WTC11 (cell line): ENCODE measurements around the gene CHD9. TPM values are rescaled to one million over a fixed set of nuclear protein-coding genes. Genes with fewer than 3 reads are reported as not detected.

Experiments used
- ATAC-seq: fragments of 200-7000 bp; cut with Tn5 transposase; 2 replicates; pipeline ENCODE4 v1.10.0; 2021; ENCODE audit warnings: mild to moderate bottlenecking, moderate library complexity
- CTCF ChIA-PET: fragments of 300-600 bp; sonication (Branson Sonifier 250); formaldehyde crosslinking; loops from one replicate; lab custom pipeline; 2021; ENCODE audit warnings: antibody characterized with exemption; lab: Charles Lee
- POLR2A ChIA-PET: fragments of 350-600 bp; sonication (Branson Sonifier 250); formaldehyde crosslinking; loops from one replicate; lab custom pipeline; 2021; ENCODE audit warnings: antibody characterized with exemption; lab: Charles Lee
- DNase-seq: peaks from one replicate; pipeline ENCODE4 v3.0.0; 2021; ENCODE audit warnings: low spot score
- H3K27ac Mint-ChIP-seq: 2 replicates; pipeline ENCODE4 v1.8.0; 2021; ENCODE audit warnings: mixed read lengths
- H3K27me3 Mint-ChIP-seq: 2 replicates; pipeline ENCODE4 v1.8.0; 2021; ENCODE audit warnings: low read depth, mild to moderate bottlenecking, moderate library complexity, mixed read lengths
- H3K36me3 Mint-ChIP-seq: 2 replicates; pipeline ENCODE4 v1.8.0; 2021; ENCODE audit warnings: mixed read lengths
- H3K4me1 Mint-ChIP-seq: 2 replicates; pipeline ENCODE4 v1.8.0; 2022; ENCODE audit warnings: mixed read lengths
- H3K4me3 Mint-ChIP-seq: 2 replicates; pipeline ENCODE4 v1.8.0; 2021; ENCODE audit warnings: mild to moderate bottlenecking, moderate library complexity, mixed read lengths
- H3K9me3 Mint-ChIP-seq: 2 replicates; pipeline ENCODE4 v1.8.0; 2021; ENCODE audit warnings: mixed read lengths
- ETV6 ChIP-seq: sonication (generic); formaldehyde crosslinking; IDR thresholded peaks from 2 replicates; pipeline ENCODE4 v1.8.1; 2022; ENCODE audit warnings: mild to moderate bottlenecking, missing genetic modification reagents
- FOXK1 ChIP-seq: sonication (generic); formaldehyde crosslinking; IDR thresholded peaks from 2 replicates; pipeline ENCODE4 v1.8.0; 2022; ENCODE audit warnings: mild to moderate bottlenecking, moderate library complexity, missing genetic modification reagents
- GTF2I ChIP-seq: fragments of 250-450 bp; sonication (Bioruptor Pico); conservative IDR thresholded peaks from 2 replicates; pipeline ENCODE4 v1.4.0; 2021; ENCODE audit warnings: mild to moderate bottlenecking
- MYBL2 ChIP-seq: sonication (generic); formaldehyde crosslinking; IDR thresholded peaks from 2 replicates; pipeline ENCODE4 v1.8.1; 2023; ENCODE audit warnings: mild to moderate bottlenecking, moderate library complexity, missing genetic modification reagents
- NFE2L1 ChIP-seq: sonication (generic); formaldehyde crosslinking; IDR thresholded peaks from 2 replicates; pipeline ENCODE4 v1.8.1; 2023; ENCODE audit warnings: missing genetic modification reagents
- RELA ChIP-seq: sonication (generic); formaldehyde crosslinking; IDR thresholded peaks from 2 replicates; pipeline ENCODE4 v1.8.1; 2022; ENCODE audit warnings: missing genetic modification reagents, mild to moderate bottlenecking, borderline replicate concordance
- TP53 ChIP-seq: sonication (generic); formaldehyde crosslinking; IDR thresholded peaks from 2 replicates; pipeline ENCODE4 v1.8.1; 2023; ENCODE audit warnings: mild to moderate bottlenecking, missing genetic modification reagents
- ZBTB21 ChIP-seq: sonication (generic); formaldehyde crosslinking; IDR thresholded peaks from 2 replicates; pipeline ENCODE4 v1.8.1; 2023; ENCODE audit warnings: mild to moderate bottlenecking, missing genetic modification reagents, borderline replicate concordance
- ZNF263 ChIP-seq: sonication (generic); formaldehyde crosslinking; IDR thresholded peaks from 2 replicates; pipeline ENCODE4 v1.8.1; 2022; ENCODE audit warnings: low read depth, mild to moderate bottlenecking, moderate library complexity, missing genetic modification reagents
- ZNF317 ChIP-seq: sonication (generic); formaldehyde crosslinking; IDR thresholded peaks from 2 replicates; pipeline ENCODE4 v1.8.1; 2023; ENCODE audit warnings: low read depth, mild to moderate bottlenecking, moderate library complexity, missing genetic modification reagents, borderline replicate concordance
- ZNF423 ChIP-seq: fragments of 250-450 bp; sonication (Bioruptor Pico); IDR thresholded peaks from 2 replicates; pipeline ENCODE4 v2.1.2; 2022; ENCODE audit warnings: mild to moderate bottlenecking, moderate library complexity
- total RNA-seq: library from RNA; stranded (reverse); gene quantifications from 3 replicates; pipeline ENCODE4 v1.2.3, GENCODE V29; 2021
- TF ChIP-seq, protein P1 (sequence below): sonication (generic); formaldehyde crosslinking; IDR thresholded peaks from 2 replicates; pipeline ENCODE4 v1.8.0; 2023; ENCODE audit warnings: missing genetic modification reagents, mild to moderate bottlenecking, borderline replicate concordance
- TF ChIP-seq, protein P2 (sequence below): sonication (generic); formaldehyde crosslinking; IDR thresholded peaks from 2 replicates; pipeline ENCODE4 v1.8.1; 2023; ENCODE audit warnings: mild to moderate bottlenecking, missing genetic modification reagents, moderate library complexity
- TF ChIP-seq, protein P3 (sequence below): sonication (generic); formaldehyde crosslinking; IDR thresholded peaks from 2 replicates; pipeline ENCODE4 v1.8.0; 2022; ENCODE audit warnings: mild to moderate bottlenecking, missing genetic modification reagents
- TF ChIP-seq, protein P4 (sequence below): fragments of 250-450 bp; sonication (Bioruptor Pico); conservative IDR thresholded peaks from 2 replicates; pipeline ENCODE4 v1.9.0; 2021; ENCODE audit warnings: mild to moderate bottlenecking
- TF ChIP-seq, protein P5 (sequence below): sonication (generic); formaldehyde crosslinking; IDR thresholded peaks from 2 replicates; pipeline ENCODE4 v1.8.0; 2022; ENCODE audit warnings: mild to moderate bottlenecking, missing genetic modification reagents
- TF ChIP-seq, protein P6 (sequence below): fragments of 250-450 bp; sonication (Bioruptor Pico); IDR thresholded peaks from 2 replicates; pipeline ENCODE4 v1.9.0; 2021; ENCODE audit warnings: mild to moderate bottlenecking
- TF ChIP-seq, protein P7 (sequence below): sonication (generic); formaldehyde crosslinking; IDR thresholded peaks from 2 replicates; pipeline ENCODE4 v1.8.1; 2022; ENCODE audit warnings: low read depth, missing genetic modification reagents, borderline replicate concordance

The CHD9 gene
- total RNA-seq, 1 experiment from 2014 or later: 31.3 TPM

DNA sequence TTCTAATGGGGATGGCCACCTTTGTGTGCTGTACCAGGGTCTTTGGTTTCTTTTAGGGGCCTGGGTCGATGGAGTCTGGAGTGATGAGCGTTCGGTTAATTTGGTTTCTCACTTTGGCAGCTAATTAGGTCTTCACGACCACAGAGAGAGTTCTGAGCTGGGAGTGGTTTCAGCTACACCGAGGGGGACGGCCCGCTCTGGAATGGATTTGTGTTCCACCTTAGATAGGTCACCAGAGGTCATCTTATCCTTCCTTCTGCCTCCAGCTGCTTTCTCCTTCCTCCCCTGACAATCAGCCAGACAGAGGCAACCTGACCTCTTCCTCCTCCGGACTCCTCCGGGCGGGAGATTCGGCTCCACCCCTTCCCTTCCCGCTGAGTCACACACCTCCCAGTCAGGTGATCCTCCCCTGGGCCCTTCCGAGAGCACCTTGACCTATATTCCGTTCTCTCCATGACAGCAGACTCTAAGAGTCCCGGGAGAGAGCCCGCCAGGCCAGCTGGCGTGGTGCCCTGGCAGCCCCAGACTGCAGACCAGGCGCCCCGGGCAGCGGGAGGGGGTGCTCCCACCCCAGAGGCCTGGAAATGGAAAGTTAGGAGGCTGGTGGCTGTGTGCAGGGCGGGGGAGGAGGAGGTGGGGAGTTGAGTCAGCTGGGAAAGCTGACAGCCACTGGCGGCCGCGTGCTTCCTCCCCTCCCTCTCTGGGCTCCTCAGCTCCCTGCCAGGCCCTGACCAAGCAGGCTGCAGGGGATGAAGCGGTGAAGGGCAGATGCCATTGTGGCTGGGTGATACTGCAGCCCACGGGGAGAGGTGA, 44.7 kb downstream of the CHD9 start (continued):
- TF ChIP-seq, protein P1, sequence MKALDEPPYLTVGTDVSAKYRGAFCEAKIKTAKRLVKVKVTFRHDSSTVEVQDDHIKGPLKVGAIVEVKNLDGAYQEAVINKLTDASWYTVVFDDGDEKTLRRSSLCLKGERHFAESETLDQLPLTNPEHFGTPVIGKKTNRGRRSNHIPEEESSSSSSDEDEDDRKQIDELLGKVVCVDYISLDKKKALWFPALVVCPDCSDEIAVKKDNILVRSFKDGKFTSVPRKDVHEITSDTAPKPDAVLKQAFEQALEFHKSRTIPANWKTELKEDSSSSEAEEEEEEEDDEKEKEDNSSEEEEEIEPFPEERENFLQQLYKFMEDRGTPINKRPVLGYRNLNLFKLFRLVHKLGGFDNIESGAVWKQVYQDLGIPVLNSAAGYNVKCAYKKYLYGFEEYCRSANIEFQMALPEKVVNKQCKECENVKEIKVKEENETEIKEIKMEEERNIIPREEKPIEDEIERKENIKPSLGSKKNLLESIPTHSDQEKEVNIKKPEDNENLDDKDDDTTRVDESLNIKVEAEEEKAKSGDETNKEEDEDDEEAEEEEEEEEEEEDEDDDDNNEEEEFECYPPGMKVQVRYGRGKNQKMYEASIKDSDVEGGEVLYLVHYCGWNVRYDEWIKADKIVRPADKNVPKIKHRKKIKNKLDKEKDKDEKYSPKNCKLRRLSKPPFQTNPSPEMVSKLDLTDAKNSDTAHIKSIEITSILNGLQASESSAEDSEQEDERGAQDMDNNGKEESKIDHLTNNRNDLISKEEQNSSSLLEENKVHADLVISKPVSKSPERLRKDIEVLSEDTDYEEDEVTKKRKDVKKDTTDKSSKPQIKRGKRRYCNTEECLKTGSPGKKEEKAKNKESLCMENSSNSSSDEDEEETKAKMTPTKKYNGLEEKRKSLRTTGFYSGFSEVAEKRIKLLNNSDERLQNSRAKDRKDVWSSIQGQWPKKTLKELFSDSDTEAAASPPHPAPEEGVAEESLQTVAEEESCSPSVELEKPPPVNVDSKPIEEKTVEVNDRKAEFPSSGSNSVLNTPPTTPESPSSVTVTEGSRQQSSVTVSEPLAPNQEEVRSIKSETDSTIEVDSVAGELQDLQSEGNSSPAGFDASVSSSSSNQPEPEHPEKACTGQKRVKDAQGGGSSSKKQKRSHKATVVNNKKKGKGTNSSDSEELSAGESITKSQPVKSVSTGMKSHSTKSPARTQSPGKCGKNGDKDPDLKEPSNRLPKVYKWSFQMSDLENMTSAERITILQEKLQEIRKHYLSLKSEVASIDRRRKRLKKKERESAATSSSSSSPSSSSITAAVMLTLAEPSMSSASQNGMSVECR (CRISPR knock-in tag): peak; percentile 81; the same call in 1 of the 2 replicates
- TF ChIP-seq, protein P2, sequence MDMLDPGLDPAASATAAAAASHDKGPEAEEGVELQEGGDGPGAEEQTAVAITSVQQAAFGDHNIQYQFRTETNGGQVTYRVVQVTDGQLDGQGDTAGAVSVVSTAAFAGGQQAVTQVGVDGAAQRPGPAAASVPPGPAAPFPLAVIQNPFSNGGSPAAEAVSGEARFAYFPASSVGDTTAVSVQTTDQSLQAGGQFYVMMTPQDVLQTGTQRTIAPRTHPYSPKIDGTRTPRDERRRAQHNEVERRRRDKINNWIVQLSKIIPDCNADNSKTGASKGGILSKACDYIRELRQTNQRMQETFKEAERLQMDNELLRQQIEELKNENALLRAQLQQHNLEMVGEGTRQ (CRISPR knock-in tag): peak; percentile 88
- peak; percentile 91 for TF ChIP-seq ZNF423 (CRISPR knock-in tag)
- TF ChIP-seq ZBTB21 (CRISPR knock-in tag): no peak
- TF ChIP-seq FOXK1 (CRISPR knock-in tag): peak; percentile 43
- TF ChIP-seq, protein P3, sequence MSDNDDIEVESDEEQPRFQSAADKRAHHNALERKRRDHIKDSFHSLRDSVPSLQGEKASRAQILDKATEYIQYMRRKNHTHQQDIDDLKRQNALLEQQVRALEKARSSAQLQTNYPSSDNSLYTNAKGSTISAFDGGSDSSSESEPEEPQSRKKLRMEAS (CRISPR knock-in tag): peak; percentile 86
- TF ChIP-seq, protein P4, sequence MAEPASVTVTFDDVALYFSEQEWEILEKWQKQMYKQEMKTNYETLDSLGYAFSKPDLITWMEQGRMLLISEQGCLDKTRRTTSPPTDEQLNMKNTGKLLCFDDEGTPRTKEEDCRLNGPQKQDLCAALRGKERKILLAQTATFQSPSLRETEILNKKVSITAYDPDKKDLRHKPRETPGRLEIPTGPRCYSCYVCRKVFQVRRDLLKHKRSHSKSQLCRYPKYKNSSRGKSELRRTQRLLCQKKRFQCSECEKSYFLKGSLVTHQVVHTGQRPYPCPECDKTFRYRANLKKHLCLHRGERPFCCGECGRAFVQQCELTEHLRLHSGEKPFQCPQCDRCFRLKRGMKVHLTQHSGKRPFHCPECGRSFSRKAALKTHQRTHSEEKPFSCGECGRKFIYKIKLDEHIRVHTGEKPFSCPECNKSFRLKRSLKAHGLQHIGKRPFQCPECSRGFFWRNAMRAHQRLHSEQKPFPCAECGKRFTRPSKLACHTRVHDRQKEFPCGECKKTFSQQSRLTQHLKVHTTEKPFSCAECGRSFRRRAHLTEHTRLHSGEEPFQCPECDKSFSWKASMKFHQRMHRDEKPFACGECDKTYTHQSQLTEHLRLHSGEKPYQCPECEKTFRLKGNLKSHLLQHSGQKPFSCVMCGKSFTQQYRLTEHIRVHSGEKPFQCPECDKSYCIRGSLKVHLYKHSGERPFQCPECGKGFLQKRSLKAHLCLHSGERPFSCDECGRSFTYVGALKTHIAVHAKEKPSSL: no peak
- peak; percentile 71 for TF ChIP-seq NFE2L1
- no peak for TF ChIP-seq RELA (CRISPR knock-in tag)
- TF ChIP-seq MYBL2: peak; percentile 13; the same call in 1 of the 2 replicates
- TF ChIP-seq, protein P5, sequence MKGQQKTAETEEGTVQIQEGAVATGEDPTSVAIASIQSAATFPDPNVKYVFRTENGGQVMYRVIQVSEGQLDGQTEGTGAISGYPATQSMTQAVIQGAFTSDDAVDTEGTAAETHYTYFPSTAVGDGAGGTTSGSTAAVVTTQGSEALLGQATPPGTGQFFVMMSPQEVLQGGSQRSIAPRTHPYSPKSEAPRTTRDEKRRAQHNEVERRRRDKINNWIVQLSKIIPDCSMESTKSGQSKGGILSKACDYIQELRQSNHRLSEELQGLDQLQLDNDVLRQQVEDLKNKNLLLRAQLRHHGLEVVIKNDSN: peak; percentile 87
- peak; percentile 71 for TF ChIP-seq ZNF263 (CRISPR knock-in tag)
- TF ChIP-seq GTF2I (CRISPR knock-in tag): no peak
- TF ChIP-seq TP53 (CRISPR knock-in tag): no peak

DNA sequence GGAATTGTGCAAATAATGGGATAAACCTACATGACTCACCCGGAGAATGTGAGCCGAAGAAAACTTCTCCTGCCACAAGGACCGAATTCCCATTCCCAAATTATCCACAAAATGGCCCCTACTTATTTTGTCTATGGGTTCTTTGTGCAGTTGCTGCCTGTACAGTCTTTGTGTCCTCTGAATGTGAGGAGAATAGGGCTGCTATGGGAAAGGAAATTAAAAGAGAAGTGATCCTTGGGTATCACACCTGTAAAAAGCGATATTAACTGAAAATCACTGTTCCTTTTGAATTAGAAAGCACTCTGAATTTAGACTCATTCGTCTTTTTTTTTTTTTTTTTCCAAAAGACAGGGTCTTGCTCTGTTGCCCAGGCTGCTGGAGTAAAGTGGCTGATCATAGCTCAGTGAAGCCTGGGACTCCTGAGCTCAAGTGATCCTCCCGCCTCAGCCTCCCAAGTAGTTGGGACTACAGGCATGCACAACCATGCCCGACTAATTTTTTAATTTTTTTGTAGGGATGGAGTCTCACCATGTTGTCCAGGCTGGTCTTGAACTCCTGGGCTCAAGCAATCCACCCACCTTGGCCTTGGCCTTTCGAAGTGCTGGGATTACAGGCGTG, 45.4 kb downstream of the CHD9 start:
- H3K4me3 Mint-ChIP-seq: peak overlapping the region; percentile 61
- no peak for DNase-seq
- POLR2A ChIA-PET: interaction anchor here (1.1 to 2.6 kb wide), 6 partner anchors 9 to 46 kb away, joined by 3 to 11 read pairs (median 8); partner anchors contain the start of gene CHD9
- CTCF ChIA-PET: interaction anchor here (1.8 to 3.4 kb wide), 3 partner anchors 30 to 56 kb away, joined by 7 to 20 read pairs (median 7); partner anchors contain the start of gene CHD9
- no peaks in the 10 kb centered on the region for H3K36me3 Mint-ChIP-seq
- no peaks in the 10 kb centered on the region for H3K27me3 Mint-ChIP-seq
- H3K27ac Mint-ChIP-seq: peak overlapping the region; percentile 65; the same call in 1 of the 2 replicates
- ATAC-seq: no peak
- H3K4me1 Mint-ChIP-seq: peaks cover 40% of the 10 kb centered on the region
- no peaks in the 10 kb centered on the region for H3K9me3 Mint-ChIP-seq
- TF ChIP-seq ETV6 (CRISPR knock-in tag) (no peak), ZNF317 (CRISPR knock-in tag) (no peak)
- TF ChIP-seq, protein P6, sequence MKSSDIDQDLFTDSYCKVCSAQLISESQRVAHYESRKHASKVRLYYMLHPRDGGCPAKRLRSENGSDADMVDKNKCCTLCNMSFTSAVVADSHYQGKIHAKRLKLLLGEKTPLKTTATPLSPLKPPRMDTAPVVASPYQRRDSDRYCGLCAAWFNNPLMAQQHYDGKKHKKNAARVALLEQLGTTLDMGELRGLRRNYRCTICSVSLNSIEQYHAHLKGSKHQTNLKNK (CRISPR knock-in tag): no peak
- TF ChIP-seq, protein P7, sequence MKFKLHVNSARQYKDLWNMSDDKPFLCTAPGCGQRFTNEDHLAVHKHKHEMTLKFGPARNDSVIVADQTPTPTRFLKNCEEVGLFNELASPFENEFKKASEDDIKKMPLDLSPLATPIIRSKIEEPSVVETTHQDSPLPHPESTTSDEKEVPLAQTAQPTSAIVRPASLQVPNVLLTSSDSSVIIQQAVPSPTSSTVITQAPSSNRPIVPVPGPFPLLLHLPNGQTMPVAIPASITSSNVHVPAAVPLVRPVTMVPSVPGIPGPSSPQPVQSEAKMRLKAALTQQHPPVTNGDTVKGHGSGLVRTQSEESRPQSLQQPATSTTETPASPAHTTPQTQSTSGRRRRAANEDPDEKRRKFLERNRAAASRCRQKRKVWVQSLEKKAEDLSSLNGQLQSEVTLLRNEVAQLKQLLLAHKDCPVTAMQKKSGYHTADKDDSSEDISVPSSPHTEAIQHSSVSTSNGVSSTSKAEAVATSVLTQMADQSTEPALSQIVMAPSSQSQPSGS (CRISPR knock-in tag): no peak
- TF ChIP-seq, protein P1 (CRISPR knock-in tag): no peak
- TF ChIP-seq, protein P3 (CRISPR knock-in tag): no peak
